Measurements from ENCODE around the gene ZNF787. TPM values are rescaled to one million over a fixed set of nuclear protein-coding genes. Genes with fewer than 3 reads are reported as not detected.

The ZNF787 gene
- total and polyA plus RNA-seq, 2 of the 8 experiments (the other 6 are each of a cell fraction or from before 2014, with no cell fraction given), result 19.7 to 56.0 TPM

DNA sequence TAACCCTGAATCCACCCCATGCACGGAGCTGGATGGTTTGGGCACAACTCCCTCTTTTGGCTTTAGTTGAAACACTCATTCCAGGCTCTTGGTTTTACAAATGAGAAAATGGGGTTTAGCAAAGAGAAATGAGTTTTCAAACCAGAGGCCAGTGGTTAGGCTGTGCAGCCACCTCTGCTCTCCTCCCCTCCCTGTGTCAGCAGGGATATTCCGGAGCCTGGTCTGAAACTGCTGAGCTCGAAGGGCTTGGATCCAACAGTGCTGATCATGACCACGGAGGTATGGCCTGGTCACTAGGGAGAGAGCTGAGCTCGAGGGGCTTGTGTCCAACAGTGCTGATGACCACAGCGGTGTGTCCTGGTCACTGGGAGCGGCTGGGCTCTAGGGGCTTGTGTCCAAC lies 41.5 kb downstream of the ZNF787 start (continued):
- TF ChIP-seq JUND (IDR thresholded peaks at IDR 0.05; ENCODE audit: low read length) (no peak), CBX8 (IDR thresholded peaks at IDR 0.05; ENCODE audit: borderline replicate concordance, low read depth, low read length) (no peak), TCF12 (IDR thresholded peaks at IDR 0.05; ENCODE audit: low read depth, low read length) (no peak), TEAD4 (IDR thresholded peaks at IDR 0.05; ENCODE audit: low read depth, low read length) (no peak), CHD1 (IDR thresholded peaks at IDR 0.05; ENCODE audit: low read depth, low read length) (no peak), SRF (IDR thresholded peaks at IDR 0.05; ENCODE audit: low read depth, low read length) (no peak), TAF1 (IDR thresholded peaks at IDR 0.05; ENCODE audit: low read depth, low read length) (no peak), PHF8 (conservative IDR thresholded peaks at IDR 0.05; ENCODE audit: low read depth, low read length) (no peak), RFX5 (IDR thresholded peaks at IDR 0.05; ENCODE audit: borderline replicate concordance, low read depth, low read length) (no peak)
- TF ChIP-seq, protein P1, sequence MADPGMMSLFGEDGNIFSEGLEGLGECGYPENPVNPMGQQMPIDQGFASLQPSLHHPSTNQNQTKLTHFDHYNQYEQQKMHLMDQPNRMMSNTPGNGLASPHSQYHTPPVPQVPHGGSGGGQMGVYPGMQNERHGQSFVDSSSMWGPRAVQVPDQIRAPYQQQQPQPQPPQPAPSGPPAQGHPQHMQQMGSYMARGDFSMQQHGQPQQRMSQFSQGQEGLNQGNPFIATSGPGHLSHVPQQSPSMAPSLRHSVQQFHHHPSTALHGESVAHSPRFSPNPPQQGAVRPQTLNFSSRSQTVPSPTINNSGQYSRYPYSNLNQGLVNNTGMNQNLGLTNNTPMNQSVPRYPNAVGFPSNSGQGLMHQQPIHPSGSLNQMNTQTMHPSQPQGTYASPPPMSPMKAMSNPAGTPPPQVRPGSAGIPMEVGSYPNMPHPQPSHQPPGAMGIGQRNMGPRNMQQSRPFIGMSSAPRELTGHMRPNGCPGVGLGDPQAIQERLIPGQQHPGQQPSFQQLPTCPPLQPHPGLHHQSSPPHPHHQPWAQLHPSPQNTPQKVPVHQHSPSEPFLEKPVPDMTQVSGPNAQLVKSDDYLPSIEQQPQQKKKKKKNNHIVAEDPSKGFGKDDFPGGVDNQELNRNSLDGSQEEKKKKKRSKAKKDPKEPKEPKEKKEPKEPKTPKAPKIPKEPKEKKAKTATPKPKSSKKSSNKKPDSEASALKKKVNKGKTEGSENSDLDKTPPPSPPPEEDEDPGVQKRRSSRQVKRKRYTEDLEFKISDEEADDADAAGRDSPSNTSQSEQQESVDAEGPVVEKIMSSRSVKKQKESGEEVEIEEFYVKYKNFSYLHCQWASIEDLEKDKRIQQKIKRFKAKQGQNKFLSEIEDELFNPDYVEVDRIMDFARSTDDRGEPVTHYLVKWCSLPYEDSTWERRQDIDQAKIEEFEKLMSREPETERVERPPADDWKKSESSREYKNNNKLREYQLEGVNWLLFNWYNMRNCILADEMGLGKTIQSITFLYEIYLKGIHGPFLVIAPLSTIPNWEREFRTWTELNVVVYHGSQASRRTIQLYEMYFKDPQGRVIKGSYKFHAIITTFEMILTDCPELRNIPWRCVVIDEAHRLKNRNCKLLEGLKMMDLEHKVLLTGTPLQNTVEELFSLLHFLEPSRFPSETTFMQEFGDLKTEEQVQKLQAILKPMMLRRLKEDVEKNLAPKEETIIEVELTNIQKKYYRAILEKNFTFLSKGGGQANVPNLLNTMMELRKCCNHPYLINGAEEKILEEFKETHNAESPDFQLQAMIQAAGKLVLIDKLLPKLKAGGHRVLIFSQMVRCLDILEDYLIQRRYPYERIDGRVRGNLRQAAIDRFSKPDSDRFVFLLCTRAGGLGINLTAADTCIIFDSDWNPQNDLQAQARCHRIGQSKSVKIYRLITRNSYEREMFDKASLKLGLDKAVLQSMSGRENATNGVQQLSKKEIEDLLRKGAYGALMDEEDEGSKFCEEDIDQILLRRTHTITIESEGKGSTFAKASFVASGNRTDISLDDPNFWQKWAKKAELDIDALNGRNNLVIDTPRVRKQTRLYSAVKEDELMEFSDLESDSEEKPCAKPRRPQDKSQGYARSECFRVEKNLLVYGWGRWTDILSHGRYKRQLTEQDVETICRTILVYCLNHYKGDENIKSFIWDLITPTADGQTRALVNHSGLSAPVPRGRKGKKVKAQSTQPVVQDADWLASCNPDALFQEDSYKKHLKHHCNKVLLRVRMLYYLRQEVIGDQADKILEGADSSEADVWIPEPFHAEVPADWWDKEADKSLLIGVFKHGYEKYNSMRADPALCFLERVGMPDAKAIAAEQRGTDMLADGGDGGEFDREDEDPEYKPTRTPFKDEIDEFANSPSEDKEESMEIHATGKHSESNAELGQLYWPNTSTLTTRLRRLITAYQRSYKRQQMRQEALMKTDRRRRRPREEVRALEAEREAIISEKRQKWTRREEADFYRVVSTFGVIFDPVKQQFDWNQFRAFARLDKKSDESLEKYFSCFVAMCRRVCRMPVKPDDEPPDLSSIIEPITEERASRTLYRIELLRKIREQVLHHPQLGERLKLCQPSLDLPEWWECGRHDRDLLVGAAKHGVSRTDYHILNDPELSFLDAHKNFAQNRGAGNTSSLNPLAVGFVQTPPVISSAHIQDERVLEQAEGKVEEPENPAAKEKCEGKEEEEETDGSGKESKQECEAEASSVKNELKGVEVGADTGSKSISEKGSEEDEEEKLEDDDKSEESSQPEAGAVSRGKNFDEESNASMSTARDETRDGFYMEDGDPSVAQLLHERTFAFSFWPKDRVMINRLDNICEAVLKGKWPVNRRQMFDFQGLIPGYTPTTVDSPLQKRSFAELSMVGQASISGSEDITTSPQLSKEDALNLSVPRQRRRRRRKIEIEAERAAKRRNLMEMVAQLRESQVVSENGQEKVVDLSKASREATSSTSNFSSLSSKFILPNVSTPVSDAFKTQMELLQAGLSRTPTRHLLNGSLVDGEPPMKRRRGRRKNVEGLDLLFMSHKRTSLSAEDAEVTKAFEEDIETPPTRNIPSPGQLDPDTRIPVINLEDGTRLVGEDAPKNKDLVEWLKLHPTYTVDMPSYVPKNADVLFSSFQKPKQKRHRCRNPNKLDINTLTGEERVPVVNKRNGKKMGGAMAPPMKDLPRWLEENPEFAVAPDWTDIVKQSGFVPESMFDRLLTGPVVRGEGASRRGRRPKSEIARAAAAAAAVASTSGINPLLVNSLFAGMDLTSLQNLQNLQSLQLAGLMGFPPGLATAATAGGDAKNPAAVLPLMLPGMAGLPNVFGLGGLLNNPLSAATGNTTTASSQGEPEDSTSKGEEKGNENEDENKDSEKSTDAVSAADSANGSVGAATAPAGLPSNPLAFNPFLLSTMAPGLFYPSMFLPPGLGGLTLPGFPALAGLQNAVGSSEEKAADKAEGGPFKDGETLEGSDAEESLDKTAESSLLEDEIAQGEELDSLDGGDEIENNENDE (IDR thresholded peaks at IDR 0.05; ENCODE audit: insufficient replicate concordance, low read length), result no peak

Measured in H1 (cell line).